ENCODE data around the gene CLIP4.

Gene CLIP4

GRCh38 chr2:29218550-29219125 is 103.4 kb downstream of the CLIP4 start:
- no peak for DNase-seq (ENCODE audit: extremely low read depth in 1 of 2, low read depth in 1 of 2)

GRCh38 chr2:29219374-29219773 is 104.2 kb downstream of the CLIP4 start:
- DNase-seq (ENCODE audit: extremely low read depth in 1 of 2, low read depth in 1 of 2) = no peak

- no peak for DNase-seq (ENCODE audit: extremely low read depth in 1 of 2, low read depth in 1 of 2)
These were observed 105.5 kb downstream of the CLIP4 start for GRCh38 chr2:29220506-29221270.

- no peak for DNase-seq (ENCODE audit: extremely low read depth in 1 of 2, low read depth in 1 of 2)
These were observed 107.4 kb downstream of the CLIP4 start for GRCh38 chr2:29222381-29223179.

GRCh38 chr2:29223257-29223656 is 108.0 kb downstream of the CLIP4 start:
- DNase-seq (ENCODE audit: extremely low read depth in 1 of 2, low read depth in 1 of 2) = no peak

GRCh38 chr2:29223851-29224692 is 108.9 kb downstream of the CLIP4 start:
- no peak for DNase-seq (ENCODE audit: extremely low read depth in 1 of 2, low read depth in 1 of 2)

- DNase-seq (ENCODE audit: extremely low read depth in 1 of 2, low read depth in 1 of 2) = no peak
These were observed 109.7 kb downstream of the CLIP4 start for GRCh38 chr2:29224693-29225551.

GRCh38 chr2:29225814-29226213 is 110.6 kb downstream of the CLIP4 start:
- no peak for DNase-seq (ENCODE audit: extremely low read depth in 1 of 2, low read depth in 1 of 2)

- no peak for DNase-seq (ENCODE audit: extremely low read depth in 1 of 2, low read depth in 1 of 2)
These were observed 111.2 kb downstream of the CLIP4 start for GRCh38 chr2:29226375-29226774.

- DNase-seq (ENCODE audit: extremely low read depth in 1 of 2, low read depth in 1 of 2) = no peak
These were observed 111.6 kb downstream of the CLIP4 start for GRCh38 chr2:29226808-29227207.

GRCh38 chr2:29227935-29228675 is 112.9 kb downstream of the CLIP4 start:
- no peak for DNase-seq (ENCODE audit: extremely low read depth in 1 of 2, low read depth in 1 of 2)

GRCh38 chr2:29228947-29229346 is 113.7 kb downstream of the CLIP4 start:
- DNase-seq (ENCODE audit: extremely low read depth in 1 of 2, low read depth in 1 of 2) = no peak

GRCh38 chr2:29229640-29230039 is 114.4 kb downstream of the CLIP4 start:
- no peak for DNase-seq (ENCODE audit: extremely low read depth in 1 of 2, low read depth in 1 of 2)

- no peak for DNase-seq (ENCODE audit: extremely low read depth in 1 of 2, low read depth in 1 of 2)
These were observed 116.8 kb downstream of the CLIP4 start for GRCh38 chr2:29232041-29232440.

- DNase-seq (ENCODE audit: extremely low read depth in 1 of 2, low read depth in 1 of 2) = no peak
These were observed 118.2 kb downstream of the CLIP4 start for GRCh38 chr2:29233428-29233827.

GRCh38 chr2:29235411-29235810 is 120.2 kb downstream of the CLIP4 start:
- DNase-seq (ENCODE audit: extremely low read depth in 1 of 2, low read depth in 1 of 2) = no peak

- no peak for DNase-seq (ENCODE audit: extremely low read depth in 1 of 2, low read depth in 1 of 2)
These were observed 120.9 kb downstream of the CLIP4 start for GRCh38 chr2:29236074-29236473.

GRCh38 chr2:29238497-29238896 is 123.3 kb downstream of the CLIP4 start:
- DNase-seq (ENCODE audit: extremely low read depth in 1 of 2, low read depth in 1 of 2) = no peak

Measured in stimulated activated CD8-positive, alpha-beta memory T cell treated with anti-CD3 and anti-CD28 coated beads, Interleukin-7, amount 100 ng/mL, for 48 hours (primary cell).